KMS-11 (cell line): ENCODE measurements around the gene ARL5B.

ENCODE experiments used
- H2AFZ ChIP-seq: fragments of 200-600 bp; sonication (generic); 2 replicates; pipeline ENCODE4 v1.6.1; 2016; ENCODE audit warnings: antibody characterized with exemption, mixed run types, low read depth
- H3K27ac ChIP-seq: fragments of 200-600 bp; sonication (generic); 2 replicates; pipeline ENCODE4 v1.6.1; 2016; ENCODE audit warnings: mild to moderate bottlenecking, mixed run types
- H3K27me3 ChIP-seq: fragments of 200-600 bp; sonication (generic); 2 replicates; pipeline ENCODE4 v1.6.1; 2017; ENCODE audit warnings: mild to moderate bottlenecking, low read depth, mixed run types, moderate library complexity; ENCODE audit not compliant: insufficient read depth
- H3K36me3 ChIP-seq: fragments of 200-600 bp; sonication (generic); 2 replicates; pipeline ENCODE4 v1.6.1; 2017; ENCODE audit warnings: mild to moderate bottlenecking, mixed run types; ENCODE audit not compliant: insufficient read depth
- H3K4me1 ChIP-seq: fragments of 200-600 bp; sonication (generic); 2 replicates; pipeline ENCODE4 v1.6.1; 2016; ENCODE audit warnings: mild to moderate bottlenecking, low read depth, mixed run types; ENCODE audit not compliant: poor library complexity, severe bottlenecking
- H3K4me2 ChIP-seq: fragments of 200-600 bp; sonication (generic); 2 replicates; pipeline ENCODE4 v1.7.0; 2016; ENCODE audit warnings: mild to moderate bottlenecking, mixed run types
- H3K4me3 ChIP-seq: fragments of 200-600 bp; sonication (generic); IDR thresholded peaks from 2 replicates; pipeline ENCODE4 v1.6.1; 2017; ENCODE audit warnings: low read depth, low read length, mixed read lengths; ENCODE audit not compliant: insufficient read depth
- H3K79me2 ChIP-seq: fragments of 200-600 bp; sonication (generic); 2 replicates; pipeline ENCODE4 v1.6.1; 2016; ENCODE audit warnings: low read depth, mixed run types; ENCODE audit not compliant: insufficient read depth
- H3K9ac ChIP-seq: fragments of 200-600 bp; sonication (generic); 2 replicates; pipeline ENCODE4 v1.6.1; 2016; ENCODE audit warnings: mild to moderate bottlenecking, mixed run types
- H4K20me1 ChIP-seq: fragments of 200-600 bp; sonication (generic); 2 replicates; pipeline ENCODE4 v1.6.1; 2016; ENCODE audit warnings: mild to moderate bottlenecking, mixed run types; ENCODE audit not compliant: insufficient read depth
- TF ChIP-seq, protein P1 (sequence below): fragments of 200-600 bp; sonication (generic); conservative IDR thresholded peaks from 2 replicates; pipeline ENCODE4 v1.6.1; 2017; ENCODE audit warnings: low read depth, mild to moderate bottlenecking, antibody characterized with exemption, low read length, moderate library complexity, mixed read lengths

Gene ARL5B

DNA sequence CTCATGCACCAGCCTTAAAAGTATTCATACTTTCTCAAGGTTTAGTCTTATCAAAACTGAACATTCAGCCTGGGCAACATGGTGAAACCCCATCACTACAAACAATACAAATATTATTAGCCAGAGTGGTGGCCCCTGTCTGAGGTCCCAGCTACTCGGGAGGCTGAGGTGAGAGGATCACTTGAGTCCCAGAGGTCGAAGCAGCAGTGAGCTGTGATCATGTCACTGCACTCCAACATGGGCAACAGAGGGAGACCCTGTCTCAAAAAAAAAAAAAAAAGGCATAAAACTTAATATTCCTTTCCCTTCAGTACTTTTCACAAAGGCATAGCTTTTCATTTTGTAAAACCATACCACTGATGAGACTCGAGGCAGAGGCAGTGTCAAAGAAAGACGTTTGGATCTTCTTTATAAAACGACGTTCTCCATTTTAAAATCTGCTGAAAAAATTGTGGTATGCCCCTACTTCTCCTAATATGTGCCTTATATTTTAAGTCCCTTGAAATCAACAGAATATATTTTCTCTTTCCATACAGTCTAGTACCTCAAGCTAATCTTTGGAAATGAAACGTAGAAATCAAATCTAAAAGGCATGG, 9.8 kb upstream of the ARL5B start:
- H4K20me1 ChIP-seq, result no peaks in the 10 kb centered on the region
- peaks cover 19% of the 10 kb centered on the region for H3K79me2 ChIP-seq
- peaks cover 21% of the 10 kb centered on the region for H3K4me1 ChIP-seq
- TF ChIP-seq, protein P1, sequence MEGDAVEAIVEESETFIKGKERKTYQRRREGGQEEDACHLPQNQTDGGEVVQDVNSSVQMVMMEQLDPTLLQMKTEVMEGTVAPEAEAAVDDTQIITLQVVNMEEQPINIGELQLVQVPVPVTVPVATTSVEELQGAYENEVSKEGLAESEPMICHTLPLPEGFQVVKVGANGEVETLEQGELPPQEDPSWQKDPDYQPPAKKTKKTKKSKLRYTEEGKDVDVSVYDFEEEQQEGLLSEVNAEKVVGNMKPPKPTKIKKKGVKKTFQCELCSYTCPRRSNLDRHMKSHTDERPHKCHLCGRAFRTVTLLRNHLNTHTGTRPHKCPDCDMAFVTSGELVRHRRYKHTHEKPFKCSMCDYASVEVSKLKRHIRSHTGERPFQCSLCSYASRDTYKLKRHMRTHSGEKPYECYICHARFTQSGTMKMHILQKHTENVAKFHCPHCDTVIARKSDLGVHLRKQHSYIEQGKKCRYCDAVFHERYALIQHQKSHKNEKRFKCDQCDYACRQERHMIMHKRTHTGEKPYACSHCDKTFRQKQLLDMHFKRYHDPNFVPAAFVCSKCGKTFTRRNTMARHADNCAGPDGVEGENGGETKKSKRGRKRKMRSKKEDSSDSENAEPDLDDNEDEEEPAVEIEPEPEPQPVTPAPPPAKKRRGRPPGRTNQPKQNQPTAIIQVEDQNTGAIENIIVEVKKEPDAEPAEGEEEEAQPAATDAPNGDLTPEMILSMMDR, result no peak
- peak overlapping the region; percentile 75 for H3K4me2 ChIP-seq
- H3K27ac ChIP-seq, result no peak overlapping the region
- H2AFZ ChIP-seq, result no peak overlapping the region
- H3K9ac ChIP-seq, result no peak overlapping the region
- no peak overlapping the region for H3K4me3 ChIP-seq
- no peaks in the 10 kb centered on the region for H3K27me3 ChIP-seq
- no peaks in the 10 kb centered on the region for H3K36me3 ChIP-seq

DNA sequence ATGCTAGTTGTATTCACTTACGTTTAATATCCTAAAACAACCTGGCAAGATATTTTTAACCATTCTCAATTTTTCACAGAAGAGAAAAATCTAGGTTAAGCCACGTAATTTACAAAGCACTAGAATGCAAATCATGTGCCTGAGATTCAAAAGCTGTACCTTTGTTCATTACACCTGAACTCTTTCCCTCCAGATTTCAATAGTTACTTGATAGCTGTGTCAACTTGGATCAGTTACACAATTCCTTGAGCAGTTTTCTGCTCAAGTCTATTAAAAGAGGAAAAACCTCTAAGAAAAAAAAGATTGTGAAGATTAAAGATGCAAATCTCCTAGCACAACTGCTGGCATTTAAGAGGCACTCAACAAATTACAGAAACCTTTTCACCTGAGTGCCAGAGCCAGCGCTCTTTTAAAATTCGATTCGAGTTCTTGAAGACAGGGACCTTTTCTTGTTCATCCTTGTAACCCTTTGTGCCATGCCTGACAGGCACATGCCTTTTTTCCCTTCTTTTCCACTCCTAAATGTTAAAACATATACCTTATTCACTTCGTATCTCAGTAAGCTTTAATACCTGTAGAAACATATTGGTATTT, 8.7 kb upstream of the ARL5B start:
- H3K4me2 ChIP-seq, result peak overlapping the region; percentile 75
- H3K4me3 ChIP-seq, result no peak overlapping the region
- H4K20me1 ChIP-seq, result no peaks in the 10 kb centered on the region
- peak overlapping the region; percentile 83 for H2AFZ ChIP-seq
- H3K4me1 ChIP-seq, result peaks cover 21% of the 10 kb centered on the region
- H3K9ac ChIP-seq, result peak overlapping the region; percentile 78
- peak overlapping the region; percentile 74 for H3K27ac ChIP-seq
- no peaks in the 10 kb centered on the region for H3K36me3 ChIP-seq
- no peaks in the 10 kb centered on the region for H3K27me3 ChIP-seq
- peaks cover 19% of the 10 kb centered on the region for H3K79me2 ChIP-seq
- TF ChIP-seq, protein P1, result no peak

DNA sequence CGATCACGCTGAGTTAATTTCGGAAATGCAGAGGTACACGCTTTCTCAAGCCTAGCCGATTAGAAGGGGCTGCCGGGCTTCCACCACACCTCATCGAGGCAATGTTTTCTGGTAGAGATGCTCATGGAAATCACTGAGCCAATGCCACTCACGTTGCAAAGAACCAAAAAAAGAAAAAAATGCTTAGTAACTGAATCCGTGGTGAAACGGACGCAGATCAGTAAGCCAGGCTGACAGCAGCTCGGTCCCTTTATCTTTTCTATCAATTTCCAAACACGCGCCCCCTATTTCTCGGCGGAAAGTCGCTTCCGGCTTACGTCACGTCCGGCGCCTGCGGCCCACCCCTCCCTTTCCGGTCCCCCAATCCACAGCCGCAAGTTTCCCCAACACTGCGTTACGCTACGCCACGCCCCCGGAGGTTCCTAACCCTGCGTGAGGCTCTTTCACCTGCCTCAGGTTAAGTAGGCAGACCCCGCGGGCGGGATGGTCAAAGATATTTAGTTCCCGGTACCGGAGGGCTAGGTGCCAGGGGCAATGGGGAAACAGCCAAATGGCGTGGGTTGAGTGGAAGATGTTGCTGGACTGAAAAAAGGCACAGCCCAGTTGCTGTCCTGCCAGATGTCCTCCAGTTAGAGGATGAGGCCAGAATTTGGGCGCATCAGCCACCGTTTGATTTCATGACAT, 7.8 kb upstream of the ARL5B start, which contains the start of gene NSUN6:
NSUN6 (minus strand) TSS at position 264 of the 684 bp plus-strand sequence. CDS start 384 bp downstream, outside the sequence.
- Histone ChIP-seq H2AFZ (peak within 1 kb of the TSS; percentile 83), H3K27me3 (no peaks in the 10 kb centered on the region), H3K79me2 (peaks cover 19% of the 10 kb centered on the region), H3K36me3 (no peaks in the 10 kb centered on the region), H3K4me2 (peak within 1 kb of the TSS; percentile 75), H4K20me1 (no peaks in the 10 kb centered on the region), H3K9ac (peak within 1 kb of the TSS; percentile 78), H3K27ac (peak within 1 kb of the TSS; percentile 74), H3K4me3 (peak within 1 kb of the TSS; percentile 15), H3K4me1 (peaks cover 21% of the 10 kb centered on the region)
- TF ChIP-seq, protein P1, result no peak

DNA sequence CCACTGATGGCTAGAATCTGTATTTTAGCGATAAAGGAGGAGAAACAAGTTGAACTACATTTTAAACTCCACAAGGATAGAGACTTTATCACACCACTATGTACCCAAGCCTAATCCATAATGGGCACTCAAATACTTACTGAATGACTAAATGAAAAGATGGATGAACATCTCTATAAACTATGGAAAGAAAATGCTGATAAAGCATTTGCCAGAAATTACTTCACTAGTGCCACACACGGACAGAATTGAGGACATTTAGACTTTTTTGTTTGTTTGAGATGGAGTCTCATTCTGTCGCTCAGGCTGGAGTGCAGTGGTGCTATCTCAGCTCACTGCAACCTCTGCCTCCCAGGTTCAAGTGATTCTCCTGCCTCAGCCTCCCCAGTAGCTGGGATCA, 6.1 kb upstream of the ARL5B start:
- no peak overlapping the region for H3K4me2 ChIP-seq
- H3K36me3 ChIP-seq, result no peaks in the 10 kb centered on the region
- no peaks in the 10 kb centered on the region for H3K27me3 ChIP-seq
- no peak overlapping the region for H3K27ac ChIP-seq
- TF ChIP-seq, protein P1, result no peak
- no peak overlapping the region for H3K9ac ChIP-seq
- peaks cover 26% of the 10 kb centered on the region for H3K4me1 ChIP-seq
- no peaks in the 10 kb centered on the region for H4K20me1 ChIP-seq
- no peak overlapping the region for H2AFZ ChIP-seq
- peaks cover 19% of the 10 kb centered on the region for H3K79me2 ChIP-seq
- no peak overlapping the region for H3K4me3 ChIP-seq
